ENCODE measurements around the gene NMRK1. TPM values are rescaled to one million over a fixed set of nuclear protein-coding genes. Genes with fewer than 3 reads are reported as not detected.

NMRK1 gene
- total and polyA plus RNA-seq, 2 donors (not counting 3 experiments of a cell fraction or from before 2014, with no cell fraction given): 24.3 to 32.6 TPM

DNA sequence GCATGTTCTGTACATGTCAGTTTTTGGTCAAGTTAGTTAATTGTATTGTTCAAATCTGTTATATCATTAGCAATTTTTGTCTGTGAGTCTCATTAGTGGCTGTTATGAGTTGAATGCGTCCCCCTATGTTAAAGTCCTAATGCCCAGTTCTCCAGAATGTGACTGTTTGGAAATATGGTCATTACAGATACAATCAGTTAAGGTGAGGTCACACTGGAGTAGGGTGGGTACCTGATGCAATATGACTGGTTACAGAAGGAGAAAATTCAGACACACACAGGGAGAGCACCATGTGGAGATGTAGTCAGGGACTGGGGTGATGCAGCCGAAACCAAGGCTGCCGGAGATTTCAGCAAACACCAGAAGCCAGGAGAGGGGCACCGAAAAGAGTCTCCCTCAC is 15.1 kb downstream of the NMRK1 start:
- H3K79me2 ChIP-seq (ENCODE audit: control insufficient read depth, insufficient read depth, low read length): no peaks in the 10 kb centered on the region
- H3K36me3 ChIP-seq (ENCODE audit: control insufficient read depth in 2 of 2, extremely low read depth in 1 of 2, insufficient read depth in 2 of 2, low read length in 2 of 2): peaks cover 0 to 8% of the 10 kb centered on the region in 2 experiments
- intact Hi-C loops (cut with micrococcal nuclease): no loop called here
- dilution Hi-C loops (cut with MboI; ENCODE audit: extremely low pct_ligation_motif_present, low sequenced_read_pairs): loop anchor here (25.0 kb wide), 1 partner anchor 286 kb away; no protein-coding TSS in a partner anchor
- POLR2A ChIA-PET: no interaction called here
- H3K4me1 ChIP-seq (ENCODE audit: control insufficient read depth, extremely low read depth, insufficient read depth, low read length): no peaks in the 10 kb centered on the region
- H3K9ac ChIP-seq (replicated peaks; ENCODE audit: extremely low read depth, insufficient read depth, low read length): no peak overlapping the region
- no peak overlapping the region for H2AFZ ChIP-seq (ENCODE audit: low read depth, low read length)
- DNase-seq (ENCODE audit: low read depth, low spot score): no peak
- no peaks in the 10 kb centered on the region for H3K9me3 ChIP-seq (replicated peaks; ENCODE audit: control insufficient read depth, insufficient read depth, low read length)
- no peaks in the 10 kb centered on the region for H4K20me1 ChIP-seq (replicated peaks; ENCODE audit: control insufficient read depth, extremely low read depth, insufficient read depth, low read length)
- no peak for FAIRE-seq
- H3K4me2 ChIP-seq (ENCODE audit: insufficient read depth, low read length): no peak overlapping the region
- H3K4me3 ChIP-seq (replicated peaks in 1 of 3; ENCODE audit: insufficient read depth in 1 of 3, low read depth in 1 of 3, low read length in 3 of 3): no peak overlapping the region
- BruUV-seq (replicated peaks): no TSS peak
- H3K27ac ChIP-seq (ENCODE audit: insufficient read depth, low read depth, low read length): no peak overlapping the region
- CTCF ChIA-PET: interaction anchor here (5.8 kb wide), 1 partner anchor 300 kb away, joined by 93 read pairs; no protein-coding TSS in a partner anchor
- TF ChIP-seq, protein P1, sequence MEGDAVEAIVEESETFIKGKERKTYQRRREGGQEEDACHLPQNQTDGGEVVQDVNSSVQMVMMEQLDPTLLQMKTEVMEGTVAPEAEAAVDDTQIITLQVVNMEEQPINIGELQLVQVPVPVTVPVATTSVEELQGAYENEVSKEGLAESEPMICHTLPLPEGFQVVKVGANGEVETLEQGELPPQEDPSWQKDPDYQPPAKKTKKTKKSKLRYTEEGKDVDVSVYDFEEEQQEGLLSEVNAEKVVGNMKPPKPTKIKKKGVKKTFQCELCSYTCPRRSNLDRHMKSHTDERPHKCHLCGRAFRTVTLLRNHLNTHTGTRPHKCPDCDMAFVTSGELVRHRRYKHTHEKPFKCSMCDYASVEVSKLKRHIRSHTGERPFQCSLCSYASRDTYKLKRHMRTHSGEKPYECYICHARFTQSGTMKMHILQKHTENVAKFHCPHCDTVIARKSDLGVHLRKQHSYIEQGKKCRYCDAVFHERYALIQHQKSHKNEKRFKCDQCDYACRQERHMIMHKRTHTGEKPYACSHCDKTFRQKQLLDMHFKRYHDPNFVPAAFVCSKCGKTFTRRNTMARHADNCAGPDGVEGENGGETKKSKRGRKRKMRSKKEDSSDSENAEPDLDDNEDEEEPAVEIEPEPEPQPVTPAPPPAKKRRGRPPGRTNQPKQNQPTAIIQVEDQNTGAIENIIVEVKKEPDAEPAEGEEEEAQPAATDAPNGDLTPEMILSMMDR (IDR thresholded peaks at IDR 0.05; ENCODE audit: extremely low read depth in 1 of 2, insufficient read depth in 1 of 2, low read depth in 1 of 2, low read length in 2 of 2): no peak
- TF ChIP-seq, protein P2, sequence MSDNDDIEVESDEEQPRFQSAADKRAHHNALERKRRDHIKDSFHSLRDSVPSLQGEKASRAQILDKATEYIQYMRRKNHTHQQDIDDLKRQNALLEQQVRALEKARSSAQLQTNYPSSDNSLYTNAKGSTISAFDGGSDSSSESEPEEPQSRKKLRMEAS (IDR thresholded peaks at IDR 0.05; ENCODE audit: insufficient read depth, insufficient read length): no peak
- TF ChIP-seq MYC (IDR thresholded peaks at IDR 0.05; ENCODE audit: low read depth, low read length) (no peak), JUN (IDR thresholded peaks at IDR 0.05; ENCODE audit: borderline replicate concordance, insufficient read depth, insufficient read length, low read depth) (no peak), POLR2AphosphoS5 (IDR thresholded peaks at IDR 0.05; ENCODE audit: insufficient read depth, low read depth, low read length) (no peak), GATA2 (IDR thresholded peaks at IDR 0.05; ENCODE audit: insufficient read depth, insufficient read length, low read depth, low read length) (no peak), POLR2A (IDR thresholded peaks at IDR 0.05; ENCODE audit: low read depth, low read length) (no peak), FOS (IDR thresholded peaks at IDR 0.05; ENCODE audit: borderline replicate concordance, insufficient read depth, low read length) (no peak), EZH2 (IDR thresholded peaks at IDR 0.05; ENCODE audit: borderline replicate concordance, low read depth, low read length, severe bottlenecking) (no peak)
- no peaks in the 10 kb centered on the region for H3K27me3 ChIP-seq (ENCODE audit: control insufficient read depth in 2 of 2, insufficient read depth in 2 of 2, low read length in 2 of 2)
- H3K9me1 ChIP-seq (replicated peaks; ENCODE audit: control insufficient read depth, extremely low read depth, insufficient read depth, low read length): no peaks in the 10 kb centered on the region

Data from endothelial cell of umbilical vein (primary cell).